Uterus (tissue), 4 donors: ENCODE measurements around the gene TFCP2L1. TPM values are rescaled to one million over a fixed set of nuclear protein-coding genes. Genes with fewer than 3 reads are reported as not detected.

Experiments used
- DNase-seq, 2 donors: peaks; one replicate each; pipeline ENCODE4 v3.0.0-alpha.2; 2019 to 2020
- H3K27ac ChIP-seq, 2 donors: fragments of 200-600 bp; sonication (generic); 1 replicate in 1 of 2; 2 replicates in 1 of 2; pipeline ENCODE4 v1.5.1; 2016 to 2018
- H3K27me3 ChIP-seq, 2 donors: fragments of 200-600 bp; sonication (generic); one replicate each; pipeline ENCODE4 v1.5.1; 2018 to 2019; ENCODE audit warnings: control low read depth in 1 of 2
- H3K36me3 ChIP-seq, 2 donors: fragments of 200-600 bp; sonication (generic); one replicate each; pipeline ENCODE4 v1.5.1; 2019; ENCODE audit warnings: control low read depth in 1 of 2
- H3K4me1 ChIP-seq, 2 donors: fragments of 200-600 bp; sonication (generic); one replicate each; pipeline ENCODE4 v1.5.1; 2018 to 2019; ENCODE audit warnings: control low read depth in 1 of 2
- H3K4me3 ChIP-seq, 2 donors: fragments of 200-600 bp; sonication (generic); 1 replicate in 1 of 2; 2 replicates in 1 of 2; pipeline ENCODE4 v1.5.1; 2018 to 2019; ENCODE audit warnings: mild to moderate bottlenecking in 1 of 2
- H3K9me3 ChIP-seq, 2 donors: fragments of 200-600 bp; sonication (generic); one replicate each; pipeline ENCODE4 v1.5.1; 2019; ENCODE audit warnings: control low read depth in 1 of 2
- CTCF ChIP-seq, 4 experiments: fragments of 200-600 bp in 2 of 4; fragments of 450-650 bp in 2 of 4; sonication (generic) in 2 of 4; IDR thresholded peaks; one replicate each; pipeline ENCODE4 v1.5.1; 2016 to 2019; ENCODE audit warnings: antibody characterized with exemption in 4 of 4, mild to moderate bottlenecking in 2 of 4, moderate library complexity in 1 of 4
- POLR2A ChIP-seq, 2 donors: fragments of 450-650 bp; IDR thresholded peaks; one replicate each; pipeline ENCODE4 v1.6.1; 2016; ENCODE audit warnings: antibody characterized with exemption in 2 of 2, mild to moderate bottlenecking in 1 of 2, moderate library complexity in 1 of 2
- intact Hi-C: fragments of 100-400 bp; cut with DNase I; formaldehyde crosslinking; loops from one replicate; pipeline ENCODE4 v1.15.1; 2023; ENCODE audit warnings: low total_unique reads
- total RNA-seq, 4 donors: library from RNA; depleted of rRNA in 3 of 4; stranded (reverse); fragments of >200 nt in 3 of 4; gene quantifications; one replicate each; pipeline versions ENCODE4 v1.1.0 to v1.2.4, GENCODE V29; 2014 to 2023
- donor health status: DM: yes; HTN: yes; CAD: no.

Gene TFCP2L1
- total RNA-seq, 4 donors from 2014 or later = under 0.01 to 6.2 (median 2.1) TPM

GRCh38 chr2:121287146-121287798 lies 2.3 kb upstream of the TFCP2L1 start:
- no peak overlapping the region for H3K27ac ChIP-seq

GRCh38 chr2:121286506-121286905 lies 1.5 kb upstream of the TFCP2L1 start:
- no peak for DNase-seq
- intact Hi-C loops = no loop called here
- no peaks in the 10 kb centered on the region for H3K9me3 ChIP-seq
- H3K36me3 ChIP-seq = no peaks in the 10 kb centered on the region
- no peak overlapping the region for H3K27ac ChIP-seq
- H3K4me1 ChIP-seq = no peaks in the 10 kb centered on the region
- H3K4me3 ChIP-seq = no peak overlapping the region
- peaks cover 0 to 3% of the 10 kb centered on the region in 2 donors for H3K27me3 ChIP-seq
- no peak for TF ChIP-seq POLR2A (IDR thresholded peaks at IDR 0.05)
- no peak for TF ChIP-seq CTCF (IDR thresholded peaks at IDR 0.05)

More at GRCh38 chr2:121287146-121287798, 2.3 kb upstream of the TFCP2L1 start:
- no peaks in the 10 kb centered on the region for H3K36me3 ChIP-seq
- H3K4me3 ChIP-seq = no peak overlapping the region
- H3K4me1 ChIP-seq = no peaks in the 10 kb centered on the region
- intact Hi-C loops = no loop called here
- H3K9me3 ChIP-seq = no peaks in the 10 kb centered on the region
- no peak for DNase-seq
- H3K27me3 ChIP-seq = peaks cover 0 to 3% of the 10 kb centered on the region in 2 donors
- TF ChIP-seq CTCF (IDR thresholded peaks at IDR 0.05) (no peak), POLR2A (IDR thresholded peaks at IDR 0.05) (no peak)

GRCh38 chr2:121285926-121286325 lies 924 bp upstream of the TFCP2L1 start:
- no peak for DNase-seq
- H3K27me3 ChIP-seq = peaks cover 0 to 3% of the 10 kb centered on the region in 2 donors
- H3K4me1 ChIP-seq = no peaks in the 10 kb centered on the region
- intact Hi-C loops = no loop called here
- H3K27ac ChIP-seq = no peak overlapping the region
- TF ChIP-seq CTCF (IDR thresholded peaks at IDR 0.05) (no peak), POLR2A (IDR thresholded peaks at IDR 0.05) (no peak)
- no peaks in the 10 kb centered on the region for H3K36me3 ChIP-seq
- H3K9me3 ChIP-seq = no peaks in the 10 kb centered on the region
- H3K4me3 ChIP-seq = no peak overlapping the region

- intact Hi-C loops = no loop called here
These were observed 1.1 kb downstream of the TFCP2L1 start for GRCh38 chr2:121283670-121284462.

GRCh38 chr2:121282800-121283385 lies 2.1 kb downstream of the TFCP2L1 start:
- H3K27ac ChIP-seq = no peak overlapping the region
- DNase-seq = no peak
- TF ChIP-seq POLR2A (IDR thresholded peaks at IDR 0.05) (no peak), CTCF (IDR thresholded peaks at IDR 0.05) (no peak)
- no peaks in the 10 kb centered on the region for H3K36me3 ChIP-seq
- H3K27me3 ChIP-seq = peaks cover 0 to 3% of the 10 kb centered on the region in 2 donors
- intact Hi-C loops = no loop called here
- H3K9me3 ChIP-seq = no peaks in the 10 kb centered on the region
- no peak overlapping the region for H3K4me3 ChIP-seq
- no peaks in the 10 kb centered on the region for H3K4me1 ChIP-seq

More at GRCh38 chr2:121283670-121284462, 1.1 kb downstream of the TFCP2L1 start:
- no peak for DNase-seq
- Histone ChIP-seq H3K9me3 (no peaks in the 10 kb centered on the region), H3K36me3 (no peaks in the 10 kb centered on the region), H3K27ac (no peak overlapping the region), H3K4me1 (no peaks in the 10 kb centered on the region), H3K27me3 (peaks cover 0 to 3% of the 10 kb centered on the region in 2 donors), H3K4me3 (no peak overlapping the region)
- no peak for TF ChIP-seq POLR2A (IDR thresholded peaks at IDR 0.05)
